ENCODE measurements around the gene EXOC3L1. TPM values are rescaled to one million over a fixed set of nuclear protein-coding genes. Genes with fewer than 3 reads are reported as not detected.

The EXOC3L1 gene
- polyA plus RNA-seq, 2 of the 4 experiments (the other 2 are of a cell fraction) = 0.06 TPM; not detected in 1

GRCh38 chr16:67169642-67170167 is 20.2 kb downstream of the EXOC3L1 start (continued):
- no peak for TF ChIP-seq REST (IDR thresholded peaks at IDR 0.05)
- no peak for TF ChIP-seq HEYL (CRISPR knock-in tag; IDR thresholded peaks at IDR 0.05)
- TF ChIP-seq, protein P1, sequence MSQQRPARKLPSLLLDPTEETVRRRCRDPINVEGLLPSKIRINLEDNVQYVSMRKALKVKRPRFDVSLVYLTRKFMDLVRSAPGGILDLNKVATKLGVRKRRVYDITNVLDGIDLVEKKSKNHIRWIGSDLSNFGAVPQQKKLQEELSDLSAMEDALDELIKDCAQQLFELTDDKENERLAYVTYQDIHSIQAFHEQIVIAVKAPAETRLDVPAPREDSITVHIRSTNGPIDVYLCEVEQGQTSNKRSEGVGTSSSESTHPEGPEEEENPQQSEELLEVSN (IDR thresholded peaks at IDR 0.05; ENCODE audit: borderline replicate concordance, low read depth) = no peak
- peak; percentile 27; the same call in 1 of the 3 replicates for TF ChIP-seq SMC3 (IDR thresholded peaks at IDR 0.05)
- TF ChIP-seq MAFK (IDR thresholded peaks at IDR 0.05; ENCODE audit: partially characterized antibody) = no peak
- no peak for TF ChIP-seq TP53 (CRISPR knock-in tag; IDR thresholded peaks at IDR 0.05)
- no peak for TF ChIP-seq PHF8 (IDR thresholded peaks at IDR 0.05; ENCODE audit: borderline replicate concordance, low read depth)
- TF ChIP-seq EP300 (IDR thresholded peaks at IDR 0.05) = no peak

DNA sequence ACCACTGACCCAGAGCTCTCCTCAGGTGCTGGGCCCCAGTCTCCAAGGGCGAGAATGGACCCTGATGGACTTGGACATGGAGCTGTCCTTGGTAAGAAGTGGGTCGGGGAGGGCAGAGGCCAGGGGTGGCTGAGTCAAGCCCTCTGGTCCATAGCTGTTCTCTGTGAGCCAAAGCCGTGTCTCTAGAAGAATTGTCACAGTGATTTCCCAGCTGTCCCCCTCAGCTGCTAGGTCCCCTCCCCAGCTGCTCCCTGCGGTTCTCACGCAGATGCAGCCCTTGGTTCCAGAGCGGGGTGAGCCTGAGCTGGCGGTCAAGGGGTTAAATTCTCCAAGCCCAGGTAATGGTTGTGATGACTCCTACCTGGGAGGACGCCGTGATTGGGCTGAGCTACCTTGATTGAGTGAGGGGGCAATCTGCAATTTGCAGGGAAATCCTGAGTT is 20.9 kb downstream of the EXOC3L1 start:
- ChIA-PET POLR2A (interaction anchor here (2.9 kb wide), 1 partner anchor 9 kb away, joined by 46 read pairs; the partner anchor contains the start of genes FBXL8 and TRADD), CTCF (interaction anchor here (0.6 to 20.5 kb wide), 17 partner anchors 10 to 215 kb away, joined by 3 to 314 read pairs (median 4); partner anchors contain the start of genes B3GNT9, CES3, EXOC3L1 and FBXL8)
- no peak for ATAC-seq
- Histone ChIP-seq H3K27ac (peak overlapping the region; percentile 97 to 99; a peak in 5 of 6 replicates), H3K4me1 (peaks cover 32% of the 10 kb centered on the region), H3K4me3 (no peak overlapping the region), H3K4me2 (peak overlapping the region; percentile 99), H3K9me3 (no peaks in the 10 kb centered on the region)
- TF ChIP-seq ZFP36 (IDR thresholded peaks at IDR 0.05; ENCODE audit: borderline replicate concordance, partially characterized antibody) (no peak), NFE2L2 (conservative IDR thresholded peaks at IDR 0.05; ENCODE audit: low read length) (no peak), MYC (IDR thresholded peaks at IDR 0.05; ENCODE audit: borderline replicate concordance, low read length) (no peak), GATA3 (IDR thresholded peaks at IDR 0.05; ENCODE audit: borderline replicate concordance) (no peak)
- TF ChIP-seq, protein P2, sequence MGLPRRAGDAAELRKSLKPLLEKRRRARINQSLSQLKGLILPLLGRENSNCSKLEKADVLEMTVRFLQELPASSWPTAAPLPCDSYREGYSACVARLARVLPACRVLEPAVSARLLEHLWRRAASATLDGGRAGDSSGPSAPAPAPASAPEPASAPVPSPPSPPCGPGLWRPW (IDR thresholded peaks at IDR 0.05) = no peak
- no peak for DNase-seq (ENCODE audit: low read depth in 1 of 2, low spot score in 1 of 2)
- 74% methylated on average over 9 of the region's 9 CpGs for WGBS (ENCODE audit: missing lambda C conversion rate)
- no peak for FAIRE-seq

DNA sequence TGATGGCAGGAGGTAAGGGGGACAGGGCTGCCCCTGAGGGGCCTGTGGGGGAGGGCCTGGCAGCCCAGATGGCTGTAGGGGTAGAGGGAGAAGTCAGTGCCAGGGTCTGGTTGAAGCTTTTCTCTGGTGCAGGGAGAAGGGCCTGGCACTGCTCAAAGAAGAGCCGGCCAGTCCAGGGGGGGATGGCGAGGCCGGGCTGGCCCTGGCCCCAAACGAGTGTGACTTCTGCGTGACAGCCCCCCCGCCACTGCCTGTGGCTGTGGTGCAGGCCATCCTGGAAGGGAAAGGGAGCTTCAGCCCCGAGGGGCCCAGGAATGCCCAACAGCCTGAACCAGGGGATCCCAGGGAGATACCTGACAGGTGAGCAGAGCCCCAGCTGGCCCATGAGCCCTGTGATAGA is 22.3 kb downstream of the EXOC3L1 start:
- Histone ChIP-seq H3K9me3 (no peaks in the 10 kb centered on the region), H3K4me3 (no peak overlapping the region), H3K27ac (peak overlapping the region in 1 of 2 experiments; percentile 8; a peak in 1 of 6 replicates), H3K4me2 (no peak overlapping the region), H3K4me1 (peaks cover 22% of the 10 kb centered on the region)
- ChIA-PET CTCF (interaction anchor here (1.1 to 20.5 kb wide), 7 partner anchors 9 to 213 kb away, joined by 3 to 314 read pairs (median 4); partner anchors contain the start of genes B3GNT9, CES3, EXOC3L1 and FBXL8), POLR2A (no interaction called here)
- DNase-seq (ENCODE audit: low read depth in 1 of 2, low spot score in 1 of 2) (no peak), FAIRE-seq (no peak), ATAC-seq (no peak)
- 90% methylated on average over 3 of the region's 7 CpGs for WGBS (ENCODE audit: missing lambda C conversion rate)
- TF ChIP-seq ZC3H11A (IDR thresholded peaks at IDR 0.05) (no peak), PBX3 (IDR thresholded peaks at IDR 0.05) (no peak), NPAS2 (CRISPR knock-in tag; IDR thresholded peaks at IDR 0.05; ENCODE audit: borderline replicate concordance) (no peak), JUN (IDR thresholded peaks at IDR 0.05) (no peak), ESRRA (IDR thresholded peaks at IDR 0.05; ENCODE audit: borderline replicate concordance, low read length) (no peak), HOXB5 (CRISPR knock-in tag; IDR thresholded peaks at IDR 0.05) (no peak), SMC3 (IDR thresholded peaks at IDR 0.05) (no peak)

All from A549 (cell line).